Fibroblast of peridontal ligament (primary cell): ENCODE results near the gene FOXO3.

ENCODE experiments used
- DNase-seq: peaks from one replicate; pipeline ENCODE4 v3.0.0-alpha.2; 2010; ENCODE audit errors: extremely low read depth

Gene FOXO3

DNA sequence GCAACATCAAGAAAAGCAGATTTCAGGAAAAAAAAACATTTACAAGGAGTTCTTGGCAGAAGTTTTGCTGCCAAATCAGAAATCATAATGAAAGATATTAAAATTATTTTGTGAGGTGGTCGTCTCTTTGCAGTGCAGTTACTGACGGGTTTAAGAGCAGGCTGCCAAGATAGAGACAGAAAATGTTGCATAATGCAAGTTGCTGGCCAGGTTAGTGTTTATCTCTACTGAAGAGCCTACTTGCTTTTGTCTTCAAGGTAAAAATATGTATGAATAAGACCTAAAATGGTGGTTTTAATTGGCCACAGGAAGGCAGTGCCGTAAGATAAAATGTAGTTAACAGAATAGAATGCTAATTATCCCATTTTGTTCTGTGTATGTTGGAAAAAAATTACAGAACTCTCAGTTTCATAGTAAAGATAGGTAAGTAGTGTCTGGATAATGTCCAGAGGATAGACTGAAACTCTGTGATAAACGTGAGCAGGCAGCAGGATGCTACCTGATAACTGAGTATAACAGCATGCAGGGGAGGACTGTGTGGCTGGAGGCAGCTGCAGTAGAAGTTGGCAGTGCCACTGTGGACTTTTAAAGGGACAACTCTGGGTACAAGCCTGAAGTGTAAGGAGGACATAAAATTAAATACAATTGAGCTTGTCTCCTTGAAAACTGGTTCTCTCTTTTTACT is 13.9 kb downstream of the FOXO3 start:
- no peak for DNase-seq

GRCh38 chr6:108575905-108576494 is 15.3 kb downstream of the FOXO3 start:
- no peak for DNase-seq

GRCh38 chr6:108576709-108577108 is 16.0 kb downstream of the FOXO3 start:
- no peak for DNase-seq

DNA sequence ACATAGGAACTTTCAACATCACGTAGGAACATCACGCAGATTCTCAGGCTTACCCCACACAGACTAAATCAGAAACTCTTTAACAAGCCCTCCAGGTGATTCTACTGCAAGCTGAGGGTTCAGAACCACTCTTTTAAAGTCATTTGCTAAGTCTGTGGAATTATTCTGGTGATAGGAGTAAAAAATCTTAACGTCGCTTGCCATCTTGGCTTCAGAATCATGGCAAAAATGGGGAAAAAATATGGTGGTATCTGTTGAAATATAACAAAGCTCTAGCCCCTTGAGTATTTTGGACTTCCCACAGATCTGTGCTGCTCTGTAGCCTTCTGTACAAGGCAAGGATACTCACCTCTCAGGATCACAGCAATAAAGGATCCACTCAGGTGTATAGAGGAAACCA is 17.4 kb downstream of the FOXO3 start:
- DNase-seq = no peak

GRCh38 chr6:108578595-108579327 is 18.0 kb downstream of the FOXO3 start:
- no peak for DNase-seq

GRCh38 chr6:108579328-108579721 is 18.6 kb downstream of the FOXO3 start:
- no peak for DNase-seq

GRCh38 chr6:108580646-108581045 is 19.9 kb downstream of the FOXO3 start:
- no peak for DNase-seq

GRCh38 chr6:108581237-108581931 is 20.7 kb downstream of the FOXO3 start:
- peak; percentile 88 for DNase-seq

GRCh38 chr6:108581932-108582475 is 21.3 kb downstream of the FOXO3 start:
- no peak for DNase-seq

GRCh38 chr6:108582618-108583017 is 21.9 kb downstream of the FOXO3 start:
- DNase-seq = no peak

DNA sequence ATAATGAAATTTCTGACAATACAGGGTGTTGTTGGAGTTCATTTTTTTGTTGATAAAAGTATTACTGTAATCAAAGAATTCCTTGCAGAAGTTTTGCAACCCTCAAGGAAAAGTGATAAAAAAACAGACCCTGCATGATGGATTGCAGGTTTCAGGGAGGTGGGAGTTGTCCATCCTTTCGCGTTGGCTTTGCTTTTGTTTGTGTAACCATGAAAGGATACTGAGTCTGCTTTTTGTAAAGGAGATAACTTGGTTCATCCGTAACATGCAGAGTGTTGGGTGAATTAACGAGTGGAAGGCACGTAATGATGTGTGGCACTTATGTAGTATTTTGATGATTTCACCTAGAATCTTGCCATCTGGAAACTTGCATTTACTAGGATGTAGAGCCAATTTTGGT is 23.6 kb downstream of the FOXO3 start:
- no peak for DNase-seq

DNA sequence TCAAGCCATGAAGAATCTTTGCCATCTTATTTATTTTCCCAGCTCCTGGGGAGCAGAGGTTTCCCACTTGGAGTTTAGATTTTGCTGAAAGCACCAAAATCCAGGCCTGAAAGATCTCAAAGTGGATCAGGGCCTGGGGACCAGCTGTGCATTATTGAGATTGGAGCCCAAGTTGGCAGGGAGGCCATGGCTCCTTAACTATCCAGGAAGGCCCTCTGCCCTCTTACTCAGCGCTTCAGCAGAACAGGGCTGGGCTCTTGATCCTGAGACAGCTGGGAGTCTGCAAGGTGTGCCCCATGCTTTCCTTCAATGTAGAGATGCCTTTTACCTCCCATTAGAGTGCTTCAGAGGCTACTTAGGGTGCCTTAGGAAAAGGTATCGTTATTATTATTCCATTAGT is 24.6 kb downstream of the FOXO3 start:
- no peak for DNase-seq

GRCh38 chr6:108585921-108586536 is 25.3 kb downstream of the FOXO3 start:
- DNase-seq = no peak

DNA sequence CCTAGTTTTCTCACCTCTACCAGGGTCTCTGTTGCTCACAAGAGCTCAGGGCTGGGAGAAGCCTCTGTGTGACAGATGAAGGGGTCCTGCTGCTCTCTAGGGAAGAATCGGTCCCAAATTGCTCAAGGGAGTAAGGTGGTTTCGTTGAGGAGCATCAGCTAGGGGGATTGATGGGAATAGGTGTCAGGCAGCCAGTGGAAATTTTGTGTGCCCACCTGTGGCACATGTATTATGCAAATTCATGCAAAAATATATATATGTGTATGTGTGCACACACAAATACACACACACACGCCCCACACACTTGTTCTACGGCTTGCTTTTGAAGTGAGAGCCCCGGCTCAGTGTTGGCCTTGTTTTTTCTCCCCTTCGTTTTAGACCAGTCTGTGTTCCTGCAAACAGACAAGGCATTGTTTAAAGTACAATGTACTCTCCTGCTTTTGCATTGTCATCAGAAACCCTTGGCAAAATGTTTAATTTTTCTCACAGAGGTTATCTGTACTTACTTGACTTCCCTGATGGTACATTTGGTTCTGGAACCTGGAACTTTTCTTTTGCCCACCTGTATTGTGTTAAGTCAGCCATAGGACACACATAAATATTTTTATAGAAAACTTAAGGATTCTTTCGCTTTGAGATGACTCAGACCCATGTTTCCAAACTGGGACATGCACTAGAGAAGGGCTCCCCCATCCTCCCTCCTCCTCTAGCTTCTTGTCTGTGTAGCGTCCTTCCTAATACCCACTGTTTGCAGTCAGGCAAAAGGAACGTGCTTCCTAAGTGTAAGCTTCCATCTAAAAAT is 26.7 kb downstream of the FOXO3 start:
- peak; percentile 77 for DNase-seq

DNA sequence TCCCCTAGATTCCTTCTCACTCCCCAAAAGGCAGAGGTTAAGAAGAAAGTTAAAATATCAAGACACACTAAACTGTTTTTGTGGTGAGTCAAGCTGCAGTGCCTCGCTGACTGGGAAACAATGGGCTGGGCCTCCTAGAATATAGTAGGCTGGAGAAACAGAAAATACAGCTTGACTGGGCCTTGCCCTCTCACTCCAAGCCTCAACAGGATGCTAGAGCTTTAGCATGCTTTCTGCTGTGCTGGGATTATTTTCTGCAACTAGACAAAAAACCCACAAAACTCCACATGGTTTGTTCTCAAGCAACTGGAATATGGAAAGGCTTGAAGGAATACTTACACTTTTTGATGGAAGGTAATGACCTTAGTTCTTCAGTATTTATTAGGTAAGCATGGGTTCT is 27.9 kb downstream of the FOXO3 start:
- DNase-seq = peak; percentile 62

GRCh38 chr6:108589244-108589791 is 28.6 kb downstream of the FOXO3 start:
- peak; percentile 54 for DNase-seq

DNA sequence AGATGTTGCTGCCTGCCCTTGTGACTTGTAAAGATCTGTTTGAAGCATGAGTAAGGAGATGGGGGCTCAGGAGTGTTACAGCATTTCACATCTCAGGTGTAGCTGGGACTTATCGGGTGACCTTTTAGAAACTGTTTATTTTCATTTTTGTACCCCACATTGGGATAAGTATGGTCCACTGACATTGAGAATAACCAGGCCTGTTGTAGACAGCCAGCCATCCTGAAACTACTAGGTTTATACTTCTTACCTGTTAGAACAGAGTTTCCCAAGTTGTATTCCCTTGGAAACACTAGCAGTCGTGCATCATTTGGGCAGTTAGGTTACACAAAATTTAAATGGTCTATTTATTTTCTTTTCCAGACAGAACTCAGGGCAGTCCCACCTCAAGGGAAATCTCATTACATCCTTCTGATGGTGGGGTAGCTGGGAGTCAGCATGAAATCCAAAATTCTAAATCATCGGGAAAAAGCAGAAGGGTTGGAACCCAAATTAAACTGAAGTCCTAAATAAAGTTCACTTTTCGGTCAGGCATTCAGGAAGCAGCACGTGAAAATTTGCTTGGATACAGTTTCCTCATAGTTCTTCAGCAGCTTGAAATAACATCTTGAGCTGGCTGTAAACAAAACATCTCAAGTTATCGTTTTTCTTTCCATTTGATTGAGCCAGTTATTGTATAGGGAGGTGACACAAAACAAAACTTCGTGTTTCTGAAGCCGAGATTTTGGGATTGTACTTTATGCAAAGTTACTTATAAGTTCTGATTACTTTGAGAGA is 30.5 kb downstream of the FOXO3 start:
- peak; percentile 51 for DNase-seq

GRCh38 chr6:108592371-108593337 is 31.9 kb downstream of the FOXO3 start:
- DNase-seq = peak; percentile 93

DNA sequence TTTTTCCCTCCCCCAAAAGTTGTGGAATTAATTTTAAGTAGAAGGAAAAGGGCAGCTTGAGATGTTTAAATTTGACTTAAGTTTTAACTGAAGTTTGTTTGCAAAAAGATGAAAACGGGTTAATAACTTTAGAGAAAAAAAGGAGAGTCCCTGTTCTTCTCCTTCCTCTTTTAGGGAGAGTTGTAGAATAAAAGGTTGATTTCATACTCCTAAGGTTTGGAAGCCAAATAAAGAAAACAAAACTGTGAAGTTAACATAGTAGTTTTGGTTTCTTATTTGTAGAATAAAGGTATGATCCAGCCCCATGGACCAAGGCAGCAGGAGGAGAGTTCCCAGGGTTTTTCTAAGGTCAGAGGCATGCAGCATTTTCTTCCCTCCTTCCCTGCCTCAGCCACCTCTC is 33.4 kb downstream of the FOXO3 start:
- DNase-seq = no peak
